ENCODE data around the gene DNASE1L3.

Gene DNASE1L3

GRCh38 chr3:58200846-58201355 is 9.9 kb downstream of the DNASE1L3 start:
- TF ChIP-seq REST (IDR thresholded peaks at IDR 0.05; ENCODE audit: insufficient read depth in 1 of 2, low read depth in 2 of 2, low read length in 2 of 2): no peak
- TF ChIP-seq FOXP2 (optimal IDR thresholded peaks at IDR 0.05; ENCODE audit: borderline replicate concordance, extremely low read depth, extremely low read length, insufficient read depth): no peak
- no peak for TF ChIP-seq POLR2AphosphoS5 (IDR thresholded peaks at IDR 0.05; ENCODE audit: low read depth, low read length)
- no peak for TF ChIP-seq SIN3A (IDR thresholded peaks at IDR 0.05; ENCODE audit: borderline replicate concordance, insufficient read depth, low read length)

DNA sequence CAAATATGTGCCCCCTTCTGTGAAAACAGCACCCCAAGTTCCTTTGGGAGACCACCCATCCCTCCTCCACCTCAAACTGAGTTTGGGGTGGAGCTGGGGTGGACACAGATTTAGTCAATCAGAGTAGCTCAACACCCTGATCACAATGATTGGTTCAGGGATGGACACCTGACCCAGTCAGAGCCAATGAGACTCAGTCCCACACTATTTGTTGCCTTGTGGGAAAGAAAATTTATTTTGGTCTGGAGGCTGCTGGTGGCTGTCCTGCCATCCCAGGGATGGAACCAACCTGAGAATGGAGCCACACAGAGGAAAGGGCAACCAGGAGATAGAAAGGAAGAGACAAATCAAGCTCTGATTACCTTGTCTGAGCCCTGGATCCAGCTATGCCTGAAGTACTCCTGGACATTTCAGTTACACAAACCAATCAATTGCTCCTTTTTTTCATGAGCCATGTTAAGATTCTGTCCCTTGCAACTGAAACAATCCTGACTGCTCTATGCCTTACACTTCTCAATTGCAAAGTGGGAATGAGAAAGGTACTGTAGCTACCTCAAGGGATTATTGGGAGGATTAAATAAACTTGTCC is 10.6 kb downstream of the DNASE1L3 start:
- no peak for TF ChIP-seq SIN3A (IDR thresholded peaks at IDR 0.05; ENCODE audit: borderline replicate concordance, insufficient read depth, low read length)
- no peak for TF ChIP-seq FOXP2 (optimal IDR thresholded peaks at IDR 0.05; ENCODE audit: borderline replicate concordance, extremely low read depth, extremely low read length, insufficient read depth)
- TF ChIP-seq REST (IDR thresholded peaks at IDR 0.05; ENCODE audit: insufficient read depth in 1 of 2, low read depth in 2 of 2, low read length in 2 of 2): no peak
- no peak for TF ChIP-seq TAF1 (IDR thresholded peaks at IDR 0.05; ENCODE audit: borderline replicate concordance, insufficient read depth, low read length)
- TF ChIP-seq POLR2AphosphoS5 (IDR thresholded peaks at IDR 0.05; ENCODE audit: low read depth, low read length): no peak

DNA sequence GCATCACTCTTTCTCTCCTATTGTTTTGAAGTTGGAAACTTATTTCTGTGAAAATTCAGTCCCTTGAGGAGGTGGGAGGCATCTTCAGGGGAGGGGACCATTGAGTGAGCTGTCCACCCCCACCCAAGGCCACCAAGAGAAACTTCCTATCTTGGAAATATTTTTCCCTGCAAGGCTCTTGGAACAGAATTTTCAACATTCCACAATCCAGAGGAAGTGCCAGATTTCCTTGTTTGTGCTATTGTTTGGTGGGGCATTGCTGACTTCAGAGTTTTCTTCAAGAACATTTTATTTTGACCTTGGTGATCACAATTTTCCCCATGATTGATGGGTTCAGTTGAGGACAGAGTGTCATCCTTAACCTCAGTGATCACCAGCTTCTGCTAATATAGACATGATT is 12.0 kb downstream of the DNASE1L3 start:
- TF ChIP-seq POLR2AphosphoS5 (IDR thresholded peaks at IDR 0.05; ENCODE audit: low read depth, low read length): no peak
- TF ChIP-seq REST (IDR thresholded peaks at IDR 0.05; ENCODE audit: insufficient read depth in 1 of 2, low read depth in 2 of 2, low read length in 2 of 2): no peak
- TF ChIP-seq TAF1 (IDR thresholded peaks at IDR 0.05; ENCODE audit: borderline replicate concordance, insufficient read depth, low read length): no peak
- no peak for TF ChIP-seq SIN3A (IDR thresholded peaks at IDR 0.05; ENCODE audit: borderline replicate concordance, insufficient read depth, low read length)
- no peak for TF ChIP-seq FOXP2 (optimal IDR thresholded peaks at IDR 0.05; ENCODE audit: borderline replicate concordance, extremely low read depth, extremely low read length, insufficient read depth)

- TF ChIP-seq TAF1 (IDR thresholded peaks at IDR 0.05; ENCODE audit: borderline replicate concordance, insufficient read depth, low read length) (no peak), POLR2AphosphoS5 (IDR thresholded peaks at IDR 0.05; ENCODE audit: low read depth, low read length) (no peak), FOXP2 (optimal IDR thresholded peaks at IDR 0.05; ENCODE audit: borderline replicate concordance, extremely low read depth, extremely low read length, insufficient read depth) (no peak), REST (IDR thresholded peaks at IDR 0.05; ENCODE audit: insufficient read depth in 1 of 2, low read depth in 2 of 2, low read length in 2 of 2) (no peak), SIN3A (IDR thresholded peaks at IDR 0.05; ENCODE audit: borderline replicate concordance, insufficient read depth, low read length) (no peak)
Measured at GRCh38 chr3:58198362-58198761, 12.4 kb downstream of the DNASE1L3 start.
